Activated CD4-positive, alpha-beta T cell treated with anti-CD3 and anti-CD28 coated beads for 4 hours (primary cell): Measurements from ENCODE around the gene LRRK1.

ENCODE experiments used
- DNase-seq, 2 donors: peaks; one replicate each; pipeline ENCODE4 v3.0.0-alpha.2; 2020

Gene LRRK1

DNA sequence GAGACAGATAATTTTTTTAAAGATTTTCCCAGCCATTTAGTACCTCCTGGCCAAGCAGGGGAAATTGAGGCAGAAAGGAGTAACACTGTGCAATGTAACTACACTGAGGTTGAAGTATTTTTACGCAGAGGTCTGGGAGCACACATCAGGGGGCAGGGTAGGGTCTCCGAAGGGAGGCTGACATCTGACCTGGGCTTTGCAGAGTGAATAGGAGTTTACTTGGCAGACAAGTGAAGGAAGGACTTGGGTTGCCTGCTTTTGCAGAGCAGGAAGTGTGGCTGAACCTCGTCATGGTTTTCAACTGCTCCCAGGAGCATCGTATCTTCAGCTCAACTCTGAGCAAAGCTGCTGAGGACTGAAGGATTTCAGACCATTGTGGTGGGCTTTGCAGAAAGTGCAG lies 66.2 kb downstream of the LRRK1 start:
- DNase-seq: no peak

DNA sequence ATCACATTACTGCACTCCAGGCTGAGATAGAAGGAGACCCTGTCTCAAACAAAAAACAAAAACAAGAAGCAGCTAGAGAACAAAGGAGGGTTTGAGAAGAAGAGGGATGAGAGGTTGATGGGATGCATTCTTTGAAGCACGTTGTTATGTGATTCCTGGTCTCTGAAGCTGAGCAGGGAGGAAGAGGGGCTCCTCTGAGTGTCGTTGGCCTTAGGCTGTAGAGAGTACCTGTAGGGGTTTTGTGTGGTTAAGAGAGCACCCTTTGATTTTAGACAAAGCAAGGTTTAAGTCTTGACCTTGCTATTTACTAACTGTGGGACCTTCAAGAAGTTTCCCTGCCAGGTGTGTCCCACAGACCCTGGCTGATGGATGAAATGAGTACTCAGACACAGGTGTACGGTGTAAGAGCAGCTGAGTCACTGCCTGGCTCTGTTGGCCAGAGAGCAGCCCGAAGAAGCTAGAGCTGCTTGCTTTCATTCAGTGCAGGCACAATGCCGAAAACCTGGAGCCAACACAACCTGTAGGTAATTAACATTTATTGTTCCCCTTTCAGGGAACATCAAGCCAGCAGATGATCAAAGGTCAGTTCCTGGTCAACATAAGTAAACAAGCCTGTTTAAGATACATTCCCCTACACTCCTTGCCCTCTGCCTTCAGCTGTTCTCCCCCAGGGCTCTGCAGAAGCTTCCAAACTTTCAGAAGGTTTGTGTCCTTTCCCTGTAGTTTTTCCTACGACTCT lies 67.2 kb downstream of the LRRK1 start:
- no peak for DNase-seq

DNA sequence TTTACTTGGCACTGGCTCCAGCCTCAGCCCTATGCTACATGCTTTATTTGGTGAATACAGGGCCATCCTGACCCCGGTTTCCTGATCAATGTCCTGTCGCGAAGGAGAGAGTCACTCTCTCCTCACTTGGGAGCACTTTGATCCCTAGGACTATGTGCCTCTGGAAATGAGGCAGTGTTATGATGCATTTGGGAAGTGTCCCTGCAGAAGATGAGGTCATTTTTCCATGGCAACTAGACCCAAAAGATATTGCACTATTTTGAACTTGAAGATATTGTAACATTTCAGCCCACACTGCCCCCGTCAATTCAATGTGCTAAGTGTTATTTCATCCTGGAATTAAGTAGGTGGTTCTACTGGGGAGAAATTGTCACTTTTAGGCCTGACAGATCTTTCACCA lies 68.0 kb downstream of the LRRK1 start:
- DNase-seq: no peak

DNA sequence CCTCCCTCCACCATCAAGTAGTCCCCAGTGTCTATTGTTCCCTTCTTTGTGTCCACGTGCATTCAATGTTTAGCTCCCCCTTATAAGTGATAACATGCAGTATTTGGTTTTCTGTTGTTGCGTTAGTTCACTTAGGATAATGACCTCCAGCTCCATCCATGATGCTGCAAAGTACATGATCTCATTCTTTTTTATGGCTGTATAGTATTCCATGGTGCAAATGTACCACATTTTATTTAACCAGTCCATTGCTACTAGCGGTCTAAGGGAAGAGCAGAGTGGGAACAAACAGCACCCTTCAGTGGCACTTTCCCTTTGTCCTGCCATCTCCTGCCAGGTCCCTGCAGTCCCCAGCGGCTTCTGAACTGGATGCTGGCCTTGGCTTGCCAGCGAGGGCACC lies 69.1 kb downstream of the LRRK1 start:
- DNase-seq: no peak

DNA sequence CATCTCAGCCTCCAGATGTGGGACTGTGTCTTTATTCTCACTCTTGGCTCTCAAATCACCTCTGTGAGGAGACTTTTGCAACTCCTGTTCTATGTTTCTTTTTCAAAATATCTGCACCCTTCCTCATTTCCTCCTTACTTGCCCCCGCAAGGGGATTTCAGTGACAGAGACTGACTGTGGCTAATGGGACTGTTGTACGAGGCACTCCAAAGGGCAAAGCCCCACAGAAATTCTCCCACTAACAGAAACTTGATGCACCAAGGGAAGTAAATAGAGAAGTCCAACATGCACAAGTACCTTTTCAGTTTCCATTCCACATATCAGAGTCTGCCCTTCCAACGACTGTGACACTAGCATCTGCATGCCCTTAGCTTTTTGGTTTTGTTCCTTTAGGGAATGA lies 69.7 kb downstream of the LRRK1 start:
- DNase-seq: no peak

DNA sequence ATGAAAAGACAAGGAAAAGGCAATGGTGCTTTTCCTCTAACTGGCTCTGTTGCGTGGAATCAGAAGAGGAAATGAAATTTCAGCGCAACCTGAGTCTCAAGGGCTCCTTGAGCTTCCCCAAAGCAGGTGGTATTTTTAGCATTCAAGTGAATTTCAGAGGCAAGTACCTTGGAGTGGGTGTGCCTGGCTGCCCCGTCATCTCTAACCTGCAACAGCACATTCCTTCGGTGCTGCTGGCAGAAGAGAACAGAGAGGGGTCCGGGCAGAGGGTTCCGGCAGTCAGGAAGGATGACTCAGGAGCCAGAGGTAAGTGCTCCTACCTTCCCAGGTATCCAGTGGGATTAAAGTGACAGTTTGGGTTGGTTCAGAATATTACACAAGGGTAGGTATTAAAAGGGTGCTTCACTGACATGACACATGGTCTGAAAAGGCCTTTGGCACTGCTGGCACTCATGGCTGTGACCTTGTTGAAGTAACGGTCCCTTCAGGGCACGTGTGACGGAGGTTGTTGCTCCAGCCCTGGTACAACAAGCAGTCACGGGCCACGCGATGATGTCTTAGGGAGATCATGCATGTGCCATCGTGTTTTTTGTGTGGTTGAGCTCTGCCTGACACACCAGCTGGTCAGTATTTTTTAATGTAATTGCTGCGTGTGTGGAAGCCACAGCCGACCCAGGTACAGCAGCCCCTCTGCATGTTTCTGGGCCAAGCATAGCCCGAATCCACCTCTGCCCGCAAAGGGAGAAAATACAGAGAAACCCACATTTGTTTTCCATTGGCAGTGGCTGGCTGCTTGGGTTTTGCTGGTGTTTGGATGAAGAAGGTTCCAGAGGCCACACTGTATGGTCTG lies 75.7 kb downstream of the LRRK1 start:
- no peak for DNase-seq

DNA sequence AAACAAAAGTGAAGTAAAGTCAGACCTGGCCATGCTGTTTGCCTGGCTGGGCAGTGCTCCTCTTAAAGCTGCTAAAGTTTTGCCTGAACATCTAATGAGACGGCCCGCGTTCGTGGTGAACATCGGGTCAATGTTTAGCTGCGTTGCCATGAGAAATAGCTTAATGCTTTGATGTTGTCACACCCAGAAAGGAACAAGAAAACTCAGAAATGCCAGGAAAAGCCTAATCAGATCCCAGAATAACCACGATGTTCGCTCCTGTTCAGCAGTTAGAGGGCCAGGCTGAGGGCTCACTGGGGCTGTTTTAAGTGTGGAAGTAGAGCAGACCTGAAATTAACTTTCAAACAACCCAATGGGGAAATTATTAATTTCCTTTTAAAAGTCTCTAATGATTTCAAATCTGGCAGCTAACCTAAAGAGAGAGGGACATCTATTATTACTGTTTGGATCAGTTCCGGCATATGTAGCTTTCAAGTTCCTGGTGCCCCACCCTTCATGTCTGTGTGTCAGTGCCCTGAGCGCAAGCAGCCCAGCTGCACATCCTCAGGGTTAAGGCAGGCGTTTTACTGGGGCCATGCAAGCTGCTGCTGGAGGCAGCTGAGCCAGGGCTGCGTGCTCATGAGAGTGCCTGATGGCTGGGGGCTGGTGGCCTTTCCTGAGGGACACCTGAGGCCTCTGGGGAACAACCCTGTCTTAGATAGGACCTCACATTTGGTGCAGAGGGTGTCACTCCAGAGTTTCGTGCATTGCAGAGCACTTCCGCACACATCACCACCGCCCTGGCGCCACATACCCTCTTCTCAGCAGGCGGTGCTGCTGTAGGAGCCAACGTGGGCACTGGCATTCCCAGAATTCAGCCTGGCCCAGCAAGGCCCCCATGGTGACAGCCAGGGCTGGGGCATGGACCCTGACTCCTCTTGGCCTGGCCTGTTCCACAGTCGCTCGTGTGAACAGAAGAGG lies 76.6 kb downstream of the LRRK1 start:
- no peak for DNase-seq

DNA sequence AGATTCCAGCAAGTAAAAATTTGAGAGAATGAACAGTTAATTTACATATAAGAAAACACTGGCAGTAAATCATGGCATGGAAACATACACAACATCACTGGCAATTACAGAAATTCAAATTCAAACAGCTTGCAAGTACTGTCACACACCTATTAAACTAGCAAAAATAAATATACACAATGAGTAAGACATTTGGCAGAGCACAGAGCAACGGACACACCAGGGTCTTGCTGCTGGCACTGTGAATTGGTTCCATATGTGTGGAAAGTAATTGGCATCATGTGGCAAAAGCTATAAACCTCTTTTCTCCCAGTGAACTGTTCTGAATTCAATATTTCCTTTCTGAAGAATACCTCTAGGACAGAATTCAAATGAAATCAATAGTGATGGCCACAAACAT lies 78.3 kb downstream of the LRRK1 start:
- DNase-seq: no peak

DNA sequence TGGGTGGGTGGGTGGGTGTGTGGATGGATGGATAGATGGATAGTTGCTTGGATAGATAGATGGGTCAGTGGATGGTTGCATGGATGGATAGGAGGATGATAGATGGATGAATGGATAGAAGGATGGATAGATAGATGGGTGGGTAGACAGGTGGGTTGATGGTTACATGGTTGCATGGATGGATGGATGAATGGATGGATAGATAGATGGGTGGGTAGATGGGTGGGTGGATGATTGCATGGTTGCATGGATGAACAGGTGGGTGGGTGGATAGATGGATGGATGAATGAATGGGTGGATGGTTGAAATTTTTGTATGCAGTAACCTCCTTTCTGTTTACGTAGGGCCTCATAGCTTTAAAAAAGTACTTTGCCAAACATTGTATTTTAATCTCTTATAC lies 79.5 kb downstream of the LRRK1 start:
- DNase-seq: no peak

DNA sequence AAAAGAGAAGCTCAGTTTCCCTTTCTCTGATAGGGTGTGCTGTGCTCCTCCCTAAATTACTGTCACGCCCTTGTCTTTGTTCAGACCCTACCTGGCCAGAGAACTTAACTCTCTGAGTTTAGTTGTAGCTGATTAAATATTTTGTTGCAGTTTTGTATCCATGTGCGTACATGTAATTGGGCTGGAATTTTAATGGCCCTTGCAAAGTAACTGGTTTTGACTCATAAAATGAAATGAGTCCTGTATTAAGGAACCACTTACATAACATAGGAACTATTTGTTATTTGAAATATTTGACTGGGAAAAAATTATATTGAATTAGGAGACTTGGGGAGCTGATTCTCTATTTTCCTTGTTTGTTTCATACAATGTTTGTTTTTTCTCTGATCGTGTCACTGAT lies 80.2 kb downstream of the LRRK1 start:
- DNase-seq: no peak

DNA sequence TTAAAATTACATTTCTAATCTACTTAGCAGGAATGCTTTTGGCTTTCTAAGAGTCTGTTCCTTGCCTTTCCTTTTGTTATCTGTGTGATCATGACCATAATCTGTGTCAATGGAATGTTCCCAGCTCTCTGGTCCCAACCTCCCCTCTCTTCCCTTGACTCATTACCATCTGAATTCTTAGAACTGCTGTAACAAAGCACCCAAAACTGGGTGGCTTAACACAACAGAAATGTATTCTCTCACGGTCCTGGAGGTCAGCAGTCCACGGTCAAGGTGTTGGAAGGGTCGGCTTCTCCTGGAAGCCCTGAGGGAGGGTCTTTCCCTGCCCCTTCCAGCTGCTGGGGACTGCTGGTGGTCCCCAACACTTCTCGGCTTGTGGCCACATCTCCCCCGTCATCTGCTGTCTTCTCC lies 81.1 kb downstream of the LRRK1 start:
- DNase-seq: no peak

DNA sequence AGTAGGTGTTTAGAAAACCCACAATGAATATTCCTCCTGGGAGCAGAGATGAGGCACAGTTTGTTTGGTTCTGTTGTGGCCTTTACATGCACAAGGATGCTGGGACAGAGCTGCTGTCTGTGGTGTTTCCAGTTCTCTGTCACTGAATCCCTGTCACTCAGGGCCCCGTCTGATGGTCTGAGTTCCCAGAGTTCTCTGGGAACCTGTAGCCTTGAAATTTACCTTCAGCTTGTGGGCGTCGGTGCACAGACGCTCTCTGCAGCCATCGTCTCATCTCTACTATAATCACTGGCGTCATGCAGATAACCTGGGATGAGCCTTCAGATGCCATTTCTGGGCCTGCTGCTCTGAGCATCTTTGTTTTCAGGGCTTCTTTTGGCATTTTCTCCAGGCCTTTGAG lies 81.9 kb downstream of the LRRK1 start:
- no peak for DNase-seq

DNA sequence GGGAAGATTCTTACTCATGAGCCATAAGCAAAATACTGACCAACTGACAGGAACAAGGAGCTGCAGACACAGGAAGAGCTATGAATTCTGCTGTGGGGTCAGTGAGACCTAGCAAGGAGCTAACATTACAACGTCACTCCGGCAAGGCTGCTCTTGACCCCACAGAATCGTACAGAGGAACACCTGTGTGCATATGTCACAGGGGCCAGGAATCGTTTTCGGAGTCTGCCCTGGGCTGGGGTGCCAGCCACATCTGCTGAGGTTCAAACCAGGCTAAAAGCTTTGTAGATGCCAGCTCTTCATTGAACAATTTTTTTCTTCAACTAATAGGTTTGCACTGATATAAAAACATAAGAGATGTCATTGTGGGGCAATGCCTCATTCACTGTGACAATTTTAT lies 82.6 kb downstream of the LRRK1 start:
- no peak for DNase-seq

DNA sequence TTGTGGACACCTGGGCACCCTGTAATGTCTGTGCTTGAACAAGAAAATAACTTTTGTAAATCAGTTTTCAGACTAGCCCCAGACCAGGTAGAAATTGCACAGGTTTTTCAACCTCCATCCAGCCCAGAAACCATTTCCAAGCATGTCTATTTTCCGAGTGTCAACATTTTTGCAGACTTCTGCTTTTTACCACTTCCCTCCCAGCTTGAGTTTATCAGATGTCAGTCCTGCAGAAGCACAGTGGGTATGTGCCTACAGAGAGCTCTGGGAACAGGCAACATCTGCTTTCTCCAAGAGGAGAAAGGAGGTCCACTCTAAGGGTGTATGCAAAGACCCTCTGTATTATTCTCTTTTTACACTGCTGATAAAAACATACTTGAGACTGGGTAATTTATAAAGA lies 83.9 kb downstream of the LRRK1 start:
- no peak for DNase-seq

DNA sequence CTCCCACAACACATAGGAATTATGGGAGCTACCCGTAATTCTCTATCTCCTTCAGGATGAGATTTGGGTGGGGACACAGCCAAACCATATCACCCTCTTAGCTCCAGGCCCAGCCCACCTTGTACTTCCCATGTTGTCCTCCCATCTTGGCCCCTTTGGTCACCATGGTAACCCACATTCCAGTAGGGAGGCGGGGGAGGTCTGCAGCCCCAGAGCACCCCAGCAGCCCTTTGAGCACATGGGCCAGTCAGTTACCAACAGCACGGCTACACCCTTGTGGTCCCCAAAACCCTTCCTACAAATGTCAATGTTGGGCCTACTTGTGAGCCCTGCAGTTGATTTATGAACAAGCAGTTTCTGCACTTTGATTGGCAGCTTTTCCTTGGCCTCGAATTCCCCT lies 84.5 kb downstream of the LRRK1 start:
- DNase-seq: no peak

DNA sequence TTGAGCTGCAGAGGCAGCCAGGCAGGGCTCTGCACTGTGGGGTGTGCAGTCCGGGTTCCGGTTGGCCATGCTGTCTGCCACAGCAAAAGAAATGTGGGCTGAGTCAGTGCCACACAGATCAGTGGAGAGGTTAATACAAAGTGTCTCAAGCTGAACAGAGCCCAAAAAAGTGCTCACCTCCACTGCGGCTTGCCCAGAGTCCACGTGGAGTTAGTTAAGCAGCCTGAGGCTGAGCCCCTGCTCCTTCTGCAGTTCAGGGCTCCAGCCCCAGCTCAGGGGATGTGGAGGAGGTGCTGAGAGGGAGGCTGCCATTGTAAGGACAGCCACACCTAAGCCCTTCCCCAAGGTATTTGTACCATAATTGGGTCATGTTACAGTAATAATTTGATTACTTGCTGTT lies 85.3 kb downstream of the LRRK1 start:
- no peak for DNase-seq

DNA sequence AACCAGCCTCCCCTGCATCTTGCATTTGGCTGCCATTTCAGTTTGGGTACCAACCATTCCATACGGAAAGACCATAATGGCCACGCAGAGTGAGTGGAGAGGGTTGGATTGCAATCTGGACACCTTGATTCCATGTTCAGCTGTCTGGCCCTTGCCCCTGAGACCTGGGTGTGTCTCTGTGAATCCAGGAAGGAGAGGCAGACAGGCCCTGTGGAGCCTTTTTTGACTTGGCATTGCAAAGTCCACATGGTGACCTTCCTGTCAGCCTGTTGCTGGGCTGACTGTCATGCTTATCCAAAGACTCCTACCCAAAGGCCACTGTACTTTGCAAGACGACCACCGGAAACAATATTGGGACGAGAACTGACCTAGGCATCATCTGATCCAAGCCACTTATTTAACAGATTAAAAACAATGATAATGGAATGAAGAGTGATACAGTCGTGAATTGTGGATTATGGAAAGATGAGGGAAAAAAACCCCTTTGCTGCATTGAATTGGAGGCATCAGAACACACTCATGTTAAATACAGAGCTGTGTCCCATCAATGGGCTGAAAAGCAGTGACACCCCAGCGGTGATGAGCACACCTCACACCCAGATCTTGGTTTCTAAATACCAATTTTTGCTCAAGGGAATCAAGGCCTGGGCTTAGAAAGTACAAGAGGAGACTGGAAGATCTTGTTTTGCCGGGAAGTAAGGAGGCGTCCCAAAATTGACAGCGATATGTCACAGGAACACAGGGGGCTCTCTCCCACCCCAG lies 86.0 kb downstream of the LRRK1 start:
- DNase-seq: no peak

DNA sequence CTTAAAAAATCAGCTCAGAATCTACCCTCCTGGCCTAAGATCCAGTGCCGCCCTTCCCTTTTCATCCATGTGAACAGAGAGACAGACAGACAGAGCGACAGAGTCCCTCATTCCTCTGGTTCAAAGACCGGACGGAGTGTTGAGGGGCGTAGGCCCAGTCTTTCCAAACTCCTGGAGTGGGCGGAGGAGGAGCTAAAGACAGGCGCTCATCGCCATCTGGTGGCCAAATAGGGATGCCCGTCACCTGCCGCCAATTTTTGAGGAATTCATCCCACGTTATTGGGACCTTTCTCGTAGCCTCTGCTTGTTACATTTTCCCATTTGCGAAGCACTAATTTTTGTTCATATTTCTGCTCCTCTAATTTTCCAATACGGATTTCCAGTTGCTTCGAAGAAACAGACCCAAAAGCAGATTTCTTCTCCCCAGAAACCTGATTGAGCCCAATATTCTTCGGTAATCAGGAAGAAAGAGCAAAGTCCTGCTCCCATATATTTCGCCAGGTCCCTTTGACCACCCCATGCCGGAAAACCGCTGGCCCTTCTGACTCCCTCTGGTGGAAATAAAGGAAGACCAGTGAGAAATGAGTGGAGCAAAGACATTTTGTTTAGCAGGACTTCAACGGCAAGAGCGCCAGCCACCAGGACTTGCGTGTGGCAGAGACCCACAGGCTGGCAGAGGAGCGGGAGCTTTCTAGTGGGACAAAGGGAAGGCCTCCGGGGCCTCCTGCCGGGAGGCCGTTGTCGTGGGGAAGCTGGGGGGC lies 88.0 kb downstream of the LRRK1 start:
- peak; percentile 64 to 69 for DNase-seq

DNA sequence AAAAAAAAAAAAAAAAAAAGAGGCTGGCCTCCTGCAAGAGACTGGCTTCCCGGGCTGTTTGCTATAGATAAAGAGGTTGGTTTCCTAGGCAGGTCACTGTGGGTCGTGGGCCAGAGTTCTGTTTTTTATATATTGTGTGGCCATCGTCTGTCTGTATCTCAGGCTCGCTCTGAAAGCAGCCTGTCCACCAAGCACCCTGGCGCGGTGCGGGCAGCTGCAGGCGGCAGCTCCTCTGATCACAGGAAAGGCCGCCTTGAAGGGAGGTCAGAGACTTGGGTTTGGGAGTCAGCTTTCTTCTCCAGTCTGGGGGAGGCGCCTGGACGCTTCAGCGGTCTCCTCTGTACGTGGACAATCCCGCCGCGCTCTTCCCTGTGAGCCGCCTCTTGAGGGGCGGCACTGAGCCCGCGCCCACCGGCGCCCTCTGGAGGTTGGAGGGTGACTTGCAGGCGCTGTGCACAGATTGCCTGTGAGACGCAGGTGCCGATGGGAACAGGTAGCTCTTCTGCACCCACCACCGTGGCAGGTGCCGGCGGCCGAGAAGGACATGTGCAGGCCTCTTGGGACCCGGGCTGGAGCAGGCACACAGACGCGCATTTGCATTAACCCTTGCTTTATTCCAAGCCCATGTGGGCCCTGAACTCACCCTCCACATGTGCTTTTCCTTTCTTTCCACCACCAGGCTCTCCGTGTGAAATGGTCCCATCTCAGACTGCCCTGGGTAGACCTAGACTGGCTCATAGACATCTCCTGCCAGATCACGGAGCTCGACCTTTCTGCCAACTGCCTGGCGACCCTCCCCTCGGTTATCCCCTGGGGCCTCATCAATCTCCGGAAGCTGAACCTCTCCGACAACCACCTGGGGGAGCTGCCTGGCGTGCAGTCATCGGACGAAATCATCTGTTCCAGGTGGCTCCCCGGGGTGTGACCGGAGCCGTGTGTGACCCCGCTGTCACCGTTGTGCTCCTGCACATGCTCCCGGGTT lies 89.3 kb downstream of the LRRK1 start:
- DNase-seq: peak; percentile 74 to 89

DNA sequence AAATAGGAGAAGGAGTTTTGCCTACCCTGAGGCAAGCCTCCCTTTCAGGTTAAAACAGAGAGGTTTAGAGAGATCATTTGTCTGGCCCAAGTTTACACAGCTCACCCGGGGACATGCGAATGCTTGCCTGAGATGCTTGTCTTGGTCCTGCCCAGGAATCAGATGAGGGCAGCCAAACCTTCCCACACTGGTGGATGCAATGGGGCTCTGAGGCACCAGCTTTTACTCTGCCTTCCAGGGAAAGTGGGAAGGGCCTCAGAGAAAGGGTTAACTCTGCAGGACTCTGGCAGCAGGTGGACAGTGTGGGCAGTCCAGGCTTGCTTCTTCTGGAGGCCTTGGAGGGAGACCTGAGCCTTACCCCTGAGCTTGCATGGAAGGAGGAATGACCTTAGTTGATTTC lies 90.0 kb downstream of the LRRK1 start:
- DNase-seq: no peak

DNA sequence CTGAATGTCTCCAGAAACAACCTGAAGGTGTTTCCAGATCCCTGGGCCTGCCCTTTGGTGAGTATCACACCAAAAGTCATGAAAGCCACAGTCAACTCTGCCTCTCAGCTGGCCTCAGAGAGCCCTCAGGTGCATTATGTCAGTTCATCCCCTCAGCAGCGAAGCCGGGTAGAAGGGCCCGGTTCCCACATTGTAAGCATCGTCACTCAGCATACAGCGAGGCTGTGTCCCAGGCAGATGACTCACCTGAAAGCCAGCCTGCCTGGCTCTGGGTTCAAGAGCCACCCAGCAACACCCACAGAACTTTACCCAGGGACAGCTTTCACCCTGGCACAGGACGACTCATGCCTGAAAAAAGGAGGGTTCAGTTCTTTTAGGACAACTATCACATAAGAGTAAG lies 91.6 kb downstream of the LRRK1 start:
- DNase-seq: no peak
